Measurements from ENCODE around the gene DHRS4L2. TPM values are rescaled to one million over a fixed set of nuclear protein-coding genes. Genes with fewer than 3 reads are reported as not detected.
"Not testable (repeated sequence)": the region's sequence is repeated elsewhere in the genome, so short reads cannot be mapped to it uniquely, and the experiment has no call there.

Gene DHRS4L2
- total RNA-seq, 1 experiment from 2014 or later: 7.8 TPM

- H3K27me3 ChIP-seq (replicated peaks; ENCODE audit: control insufficient read depth, insufficient read depth, low read length); BruUV-seq (replicated peaks); DNase-seq; H3K4me1 Mint-ChIP-seq (ENCODE audit: low read depth, unreplicated experiment); H3K27me3 Mint-ChIP-seq (ENCODE audit: insufficient read depth, unreplicated experiment); POLR2A ChIA-PET; intact Hi-C loops (cut with micrococcal nuclease; ENCODE audit: unreplicated experiment); H3K36me3 ChIP-seq (ENCODE audit: control insufficient read depth, insufficient read depth, low read length); H3K4me3 ChIP-seq (ENCODE audit: low read depth, low read length); H3K4me3 Mint-ChIP-seq (ENCODE audit: unreplicated experiment); CTCF ChIA-PET; H3K27ac Mint-ChIP-seq (ENCODE audit: unreplicated experiment); H3K36me3 Mint-ChIP-seq (ENCODE audit: insufficient read depth, unreplicated experiment); H3K4me1 ChIP-seq; H3K9me3 ChIP-seq: not testable (repeated sequence)
- peaks cover 19% of the 10 kb centered on the region for H3K9me3 Mint-ChIP-seq (ENCODE audit: unreplicated experiment)
Measured at GRCh38 chr14:24029687-24030086, 41.0 kb downstream of the DHRS4L2 start.

GRCh38 chr14:24031331-24031730 is 42.6 kb downstream of the DHRS4L2 start:
- H3K36me3 ChIP-seq (ENCODE audit: control insufficient read depth, insufficient read depth, low read length); BruUV-seq (replicated peaks); H3K36me3 Mint-ChIP-seq (ENCODE audit: insufficient read depth, unreplicated experiment); H3K4me3 Mint-ChIP-seq (ENCODE audit: unreplicated experiment); DNase-seq; H3K27me3 ChIP-seq (replicated peaks; ENCODE audit: control insufficient read depth, insufficient read depth, low read length); H3K4me1 ChIP-seq; H3K27ac Mint-ChIP-seq (ENCODE audit: unreplicated experiment); H3K4me1 Mint-ChIP-seq (ENCODE audit: low read depth, unreplicated experiment); H3K27me3 Mint-ChIP-seq (ENCODE audit: insufficient read depth, unreplicated experiment); CTCF ChIA-PET; POLR2A ChIA-PET; intact Hi-C loops (cut with micrococcal nuclease; ENCODE audit: unreplicated experiment); H3K4me3 ChIP-seq (ENCODE audit: low read depth, low read length); H3K9me3 ChIP-seq: not testable (repeated sequence)
- peaks cover 19% of the 10 kb centered on the region for H3K9me3 Mint-ChIP-seq (ENCODE audit: unreplicated experiment)

- no peak overlapping the region for H3K27ac Mint-ChIP-seq (ENCODE audit: unreplicated experiment)
- Histone ChIP-seq H3K9me3 (no peaks in the 10 kb centered on the region; the same call in 1 of the 2 replicates), H3K4me1 (no peaks in the 10 kb centered on the region), H3K36me3 (ENCODE audit: control insufficient read depth, insufficient read depth, low read length) (no peaks in the 10 kb centered on the region), H3K4me3 (ENCODE audit: low read depth, low read length) (no peak overlapping the region), H3K27me3 (replicated peaks; ENCODE audit: control insufficient read depth, insufficient read depth, low read length) (no peaks in the 10 kb centered on the region)
- no TSS peak for BruUV-seq (replicated peaks)
- H3K9me3 Mint-ChIP-seq (ENCODE audit: unreplicated experiment): peaks cover 12% of the 10 kb centered on the region
- H3K4me3 Mint-ChIP-seq (ENCODE audit: unreplicated experiment): no peak overlapping the region
- H3K27me3 Mint-ChIP-seq (ENCODE audit: insufficient read depth, unreplicated experiment): no peaks in the 10 kb centered on the region
- no peak for DNase-seq
- ChIA-PET CTCF (no interaction called here), POLR2A (no interaction called here)
- intact Hi-C loops (cut with micrococcal nuclease; ENCODE audit: unreplicated experiment): no loop called here
- H3K36me3 Mint-ChIP-seq (ENCODE audit: insufficient read depth, unreplicated experiment): no peaks in the 10 kb centered on the region
- no peaks in the 10 kb centered on the region for H3K4me1 Mint-ChIP-seq (ENCODE audit: low read depth, unreplicated experiment)
- no peak for TF ChIP-seq CTCF (IDR thresholded peaks at IDR 0.05; ENCODE audit: insufficient read depth in 1 of 2, low read depth in 1 of 2, low read length in 1 of 2, severe bottlenecking in 1 of 2, unreplicated experiment in 1 of 2)
Measured at GRCh38 chr14:24032727-24033418, 44.1 kb downstream of the DHRS4L2 start.

DNA sequence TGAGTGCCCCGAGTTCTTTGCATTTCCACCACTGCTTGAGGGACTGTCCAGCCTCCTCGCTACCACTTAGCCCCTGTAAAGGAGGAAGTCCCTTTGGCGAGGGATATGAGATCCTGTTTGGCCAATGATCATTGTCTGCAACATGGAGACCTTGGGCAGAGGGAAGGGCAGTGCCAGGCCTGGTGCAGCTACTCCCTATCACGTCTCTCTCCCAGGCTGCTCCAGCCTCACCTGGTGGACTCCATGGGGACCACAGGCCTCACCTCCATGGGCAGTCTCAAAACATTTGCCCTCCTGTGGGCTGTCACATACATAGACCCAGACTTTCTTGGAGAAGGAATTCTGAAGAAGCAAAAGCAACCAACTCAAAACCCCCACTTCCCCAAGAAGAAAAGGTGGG is 47.0 kb downstream of the DHRS4L2 start:
- H3K9me3 ChIP-seq; H3K27me3 ChIP-seq (replicated peaks; ENCODE audit: control insufficient read depth, insufficient read depth, low read length); H3K36me3 Mint-ChIP-seq (ENCODE audit: insufficient read depth, unreplicated experiment); DNase-seq; H3K36me3 ChIP-seq (ENCODE audit: control insufficient read depth, insufficient read depth, low read length); CTCF ChIA-PET; POLR2A ChIA-PET; H3K4me1 ChIP-seq; H3K27me3 Mint-ChIP-seq (ENCODE audit: insufficient read depth, unreplicated experiment); H3K4me1 Mint-ChIP-seq (ENCODE audit: low read depth, unreplicated experiment): not testable (repeated sequence)
- TSS peak; percentile 53 for BruUV-seq (replicated peaks)
- intact Hi-C loops (cut with micrococcal nuclease; ENCODE audit: unreplicated experiment): loop anchor here (1.0 kb wide), 1 partner anchor 21 kb away; no protein-coding TSS in a partner anchor
- TF ChIP-seq CTCF (IDR thresholded peaks at IDR 0.05; ENCODE audit: insufficient read depth in 1 of 2, low read depth in 1 of 2, low read length in 1 of 2, severe bottlenecking in 1 of 2, unreplicated experiment in 1 of 2): peak in 1 of 2 experiments; percentile 13
- peak overlapping the region; percentile 90 for H3K27ac Mint-ChIP-seq (ENCODE audit: unreplicated experiment)
- H3K4me3 Mint-ChIP-seq (ENCODE audit: unreplicated experiment): peak overlapping the region; percentile 95
- H3K4me3 ChIP-seq (ENCODE audit: low read depth, low read length): peak overlapping the region; percentile 66
- peaks cover 10% of the 10 kb centered on the region for H3K9me3 Mint-ChIP-seq (ENCODE audit: unreplicated experiment)

All from Caco-2 (cell line).